D721Med (cell line): ENCODE measurements around the gene ZNF580.

Experiments used
- DNase-seq: peaks from one replicate; pipeline ENCODE4 v3.0.0; 2011; ENCODE audit warnings: low spot score; ENCODE audit not compliant: insufficient read length
- FAIRE-seq: peaks from 2 replicates; lab custom pipeline; 2011; peaks lifted over from hg19 to GRCh38; lab: Jason Lieb, UNC
- TF ChIP-seq, protein P1 (sequence below): IDR thresholded peaks from 2 replicates; pipeline ENCODE4 v1.5.1; 2012; ENCODE audit warnings: mild to moderate bottlenecking, control low read depth; ENCODE audit not compliant: insufficient read depth; ENCODE audit errors: missing control alignments

ZNF580 gene, protein sequence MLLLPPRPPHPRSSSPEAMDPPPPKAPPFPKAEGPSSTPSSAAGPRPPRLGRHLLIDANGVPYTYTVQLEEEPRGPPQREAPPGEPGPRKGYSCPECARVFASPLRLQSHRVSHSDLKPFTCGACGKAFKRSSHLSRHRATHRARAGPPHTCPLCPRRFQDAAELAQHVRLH

DNA sequence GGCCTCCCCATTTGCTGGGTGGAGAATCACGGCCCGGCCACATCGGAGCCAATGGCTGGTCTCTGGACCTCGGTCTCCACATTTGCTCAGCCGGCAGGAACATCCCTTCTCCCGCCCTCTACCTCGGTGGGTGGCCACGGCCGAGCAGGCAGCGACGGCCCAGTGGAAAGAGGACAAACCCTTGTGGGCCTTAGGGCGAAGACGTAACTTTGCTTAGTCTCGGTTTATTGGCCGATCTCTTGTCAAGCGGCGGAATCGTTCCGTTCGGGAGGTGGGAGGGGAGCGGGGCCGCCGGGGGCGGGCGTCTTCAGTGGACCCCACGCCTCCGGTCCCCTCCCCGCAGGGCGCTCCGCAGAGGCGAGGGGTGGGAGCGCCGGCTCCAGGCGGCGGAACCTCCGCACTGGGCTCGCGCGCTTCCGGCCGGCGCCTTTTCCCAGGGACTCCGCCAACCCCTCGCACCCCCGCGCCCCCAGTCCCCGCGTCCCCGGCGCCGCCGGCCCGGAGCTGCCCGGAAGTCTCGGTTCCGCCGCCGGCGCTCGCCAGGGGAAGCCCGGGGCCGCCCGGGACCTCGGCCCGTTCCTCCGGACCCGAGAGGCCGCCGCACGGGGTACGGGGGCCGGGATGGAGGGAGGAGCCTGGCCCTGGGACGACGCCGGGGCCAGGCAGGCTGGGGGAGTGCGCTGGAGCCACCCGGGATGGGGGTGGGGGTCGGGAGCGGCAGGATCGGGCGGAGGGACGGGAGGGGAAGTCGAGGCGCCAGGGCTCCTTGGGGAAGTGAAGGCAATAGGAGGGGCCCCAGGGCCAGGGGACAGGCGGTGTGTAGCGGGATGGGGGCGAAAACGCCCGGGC, at the start of gene ZNF580:
Gene ZNF580 (plus strand): TSS at position 426 of the 849 bp plus-strand sequence. CDS start 1,507 bp downstream, outside the sequence.
- TF ChIP-seq, protein P1, sequence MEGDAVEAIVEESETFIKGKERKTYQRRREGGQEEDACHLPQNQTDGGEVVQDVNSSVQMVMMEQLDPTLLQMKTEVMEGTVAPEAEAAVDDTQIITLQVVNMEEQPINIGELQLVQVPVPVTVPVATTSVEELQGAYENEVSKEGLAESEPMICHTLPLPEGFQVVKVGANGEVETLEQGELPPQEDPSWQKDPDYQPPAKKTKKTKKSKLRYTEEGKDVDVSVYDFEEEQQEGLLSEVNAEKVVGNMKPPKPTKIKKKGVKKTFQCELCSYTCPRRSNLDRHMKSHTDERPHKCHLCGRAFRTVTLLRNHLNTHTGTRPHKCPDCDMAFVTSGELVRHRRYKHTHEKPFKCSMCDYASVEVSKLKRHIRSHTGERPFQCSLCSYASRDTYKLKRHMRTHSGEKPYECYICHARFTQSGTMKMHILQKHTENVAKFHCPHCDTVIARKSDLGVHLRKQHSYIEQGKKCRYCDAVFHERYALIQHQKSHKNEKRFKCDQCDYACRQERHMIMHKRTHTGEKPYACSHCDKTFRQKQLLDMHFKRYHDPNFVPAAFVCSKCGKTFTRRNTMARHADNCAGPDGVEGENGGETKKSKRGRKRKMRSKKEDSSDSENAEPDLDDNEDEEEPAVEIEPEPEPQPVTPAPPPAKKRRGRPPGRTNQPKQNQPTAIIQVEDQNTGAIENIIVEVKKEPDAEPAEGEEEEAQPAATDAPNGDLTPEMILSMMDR = no peak
- DNase-seq (peak; percentile 79), FAIRE-seq (no peak)

DNA sequence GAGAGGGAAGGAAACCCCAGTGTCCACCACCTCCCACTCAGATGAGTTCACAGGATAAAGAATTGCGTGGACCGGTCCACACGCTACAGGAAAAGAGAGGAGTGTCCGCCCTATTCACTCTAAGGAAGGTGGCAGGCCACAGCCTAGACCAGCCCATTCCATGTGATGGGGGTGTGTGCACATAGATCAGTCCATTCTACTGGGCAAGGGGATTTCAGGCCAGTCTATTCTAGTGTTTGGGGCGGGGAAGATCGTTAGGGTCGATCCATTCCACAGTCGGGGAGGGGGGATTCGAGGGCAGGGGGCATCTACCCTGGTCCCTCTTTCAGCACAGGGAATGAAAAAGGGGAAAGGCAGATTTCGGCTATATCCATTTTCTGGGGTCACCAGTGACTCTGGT, 49.2 kb upstream of the ZNF580 start:
- DNase-seq (no peak), FAIRE-seq (no peak)
- TF ChIP-seq, protein P1 = no peak

DNA sequence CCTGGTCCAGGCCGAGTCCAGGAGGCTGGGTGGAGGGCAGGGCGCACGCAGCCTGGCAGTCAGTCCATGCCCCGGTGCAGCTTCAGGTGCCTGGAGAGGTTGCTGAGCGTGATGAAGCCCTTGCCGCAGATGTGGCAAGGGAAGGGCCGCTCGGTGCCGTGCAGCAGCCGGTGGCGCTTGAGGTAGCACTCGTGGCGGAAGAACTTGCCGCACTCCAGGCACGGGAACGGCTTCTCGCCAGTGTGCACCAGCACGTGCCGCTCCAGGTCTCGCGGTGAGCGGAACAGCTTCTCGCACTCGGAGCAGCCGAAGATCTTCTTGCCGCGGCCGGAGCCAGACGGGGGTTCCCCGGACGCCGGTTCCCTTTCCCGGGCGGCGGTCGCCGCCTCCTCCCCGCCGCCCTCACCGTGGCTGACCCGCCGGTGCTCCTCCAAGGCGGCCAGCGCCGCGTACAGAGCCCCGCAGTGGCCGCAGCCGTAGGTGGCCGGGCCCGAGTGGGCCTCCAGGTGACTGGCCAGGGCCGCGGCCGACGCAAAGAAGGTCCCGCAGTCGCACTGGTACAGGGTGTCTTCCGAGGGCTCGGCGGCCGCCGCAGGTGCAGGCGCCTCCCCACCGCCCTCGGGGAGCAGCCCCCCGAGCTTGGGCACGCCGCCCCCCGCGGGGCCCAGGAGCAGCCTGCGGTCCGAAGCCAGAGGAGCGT, 48.3 kb upstream of the ZNF580 start:
- TF ChIP-seq, protein P1 = no peak
- DNase-seq (no peak), FAIRE-seq (no peak)

DNA sequence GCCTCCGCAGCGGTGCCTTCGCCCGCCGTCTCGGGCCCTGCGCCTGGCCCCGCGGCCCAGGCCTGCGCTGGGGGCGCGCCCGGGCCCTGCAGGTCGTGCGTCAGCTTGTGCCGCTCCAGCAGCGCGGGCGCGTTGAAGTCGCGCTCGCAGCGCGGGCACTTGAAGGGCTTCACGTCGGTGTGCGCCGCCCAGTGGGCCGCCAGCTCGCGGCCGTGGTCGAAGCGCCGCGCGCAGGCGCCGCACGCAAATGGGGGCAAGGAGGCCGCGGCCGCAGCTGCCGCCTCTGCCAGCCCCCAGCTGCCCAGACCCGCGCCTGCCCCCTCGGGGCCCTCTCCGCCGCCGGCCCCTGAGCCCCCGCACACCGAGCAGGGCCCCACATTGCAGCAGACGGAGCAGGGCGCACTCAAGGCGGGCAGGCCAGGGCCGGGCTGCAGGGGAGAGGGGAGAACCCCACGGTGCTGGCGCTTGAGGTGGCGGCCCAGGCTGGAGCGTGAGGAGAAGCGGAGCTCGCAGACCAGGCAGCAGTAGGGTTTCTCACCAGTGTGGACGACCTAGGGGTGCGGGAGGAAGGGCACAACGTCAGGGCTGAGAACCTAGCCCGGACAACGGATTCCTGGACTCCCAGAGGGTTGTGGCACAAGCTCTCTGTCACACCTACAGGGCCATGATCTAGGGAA, 47.6 kb upstream of the ZNF580 start:
- TF ChIP-seq, protein P1 = no peak
- FAIRE-seq = no peak

DNA sequence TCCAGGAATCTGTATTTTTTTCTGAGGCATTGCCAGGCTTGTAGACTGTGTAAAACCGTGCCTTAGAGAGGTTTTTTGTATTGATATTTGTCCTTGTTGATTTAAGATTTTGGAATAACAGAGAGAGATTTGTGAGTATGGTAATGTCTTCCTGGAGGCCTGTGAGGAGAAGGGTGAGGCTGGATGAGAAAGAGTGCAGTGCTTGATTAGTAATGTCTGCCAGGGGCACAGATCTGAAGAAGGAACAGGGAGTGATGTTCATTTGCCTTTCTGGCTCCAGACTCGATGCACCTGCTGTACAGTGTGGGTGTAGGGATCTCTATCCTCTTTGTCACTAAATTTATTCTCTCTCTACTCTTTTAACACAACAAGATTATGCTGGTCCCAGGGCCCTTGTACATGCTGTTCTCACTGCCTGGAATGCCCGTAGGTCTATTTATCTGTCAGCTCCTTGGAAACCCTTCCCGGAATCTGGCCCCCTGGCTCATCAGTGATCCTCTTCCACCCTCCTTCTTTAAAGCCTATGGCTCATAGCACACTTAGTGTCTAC, 45.7 kb upstream of the ZNF580 start:
- FAIRE-seq = no peak

More for the DNA sequence above, 47.6 kb upstream of the ZNF580 start:
- no peak for DNase-seq

DNA sequence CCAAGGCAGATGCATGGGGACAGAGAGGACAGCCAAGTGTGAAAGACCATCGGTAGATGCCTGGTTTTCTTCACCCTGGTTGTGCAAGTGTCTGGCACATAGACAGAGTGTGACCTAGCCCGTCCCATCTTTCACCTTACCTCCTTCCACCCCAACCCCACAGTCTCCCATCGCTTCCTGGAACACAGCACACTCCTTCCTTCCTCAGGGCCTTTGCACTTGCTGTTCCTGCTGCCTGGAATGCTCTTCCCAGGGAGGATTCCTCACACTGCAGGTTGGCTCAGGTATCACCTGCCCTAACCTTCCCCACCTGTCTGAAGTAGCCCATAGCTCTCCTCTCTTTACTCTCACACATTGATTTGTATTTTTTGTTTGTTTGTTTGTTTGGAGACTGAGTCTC, 44.5 kb upstream of the ZNF580 start:
- DNase-seq = no peak
- no peak for FAIRE-seq
- TF ChIP-seq, protein P1 = no peak

More for the DNA sequence above, 45.7 kb upstream of the ZNF580 start:
- TF ChIP-seq, protein P1 = no peak
- no peak for DNase-seq
